K562 (cell line): ENCODE results near the gene P2RX5. TPM values are rescaled to one million over a fixed set of nuclear protein-coding genes. Genes with fewer than 3 reads are reported as not detected.

Experiments used
- ARID3A ChIP-seq: IDR thresholded peaks from 2 replicates; pipeline ENCODE4 v1.6.1; 2012; ENCODE audit warnings: low read depth, low read length, improper control_type of control experiment, borderline replicate concordance
- CREB3L1 ChIP-seq: fragments of 450-650 bp; IDR thresholded peaks from 2 replicates; pipeline ENCODE4 v1.6.1; 2014; ENCODE audit warnings: low read depth, mild to moderate bottlenecking, moderate library complexity, borderline replicate concordance
- ELF1 ChIP-seq: fragments of 200-800 bp; sonication (Bioruptor generic); IDR thresholded peaks from 2 replicates; pipeline ENCODE4 v1.6.1; 2016; ENCODE audit warnings: missing genetic modification characterization, missing compliant biosample characterization
- ETV6 ChIP-seq, 3 experiments: fragments of 150-350 bp in 1 of 3; sonication (generic) in 1 of 3; formaldehyde crosslinking in 1 of 3; IDR thresholded peaks; 2 replicates each; pipeline versions ENCODE4 v1.6.1 to v1.8.0; 2014 to 2022; ENCODE audit warnings: borderline replicate concordance in 2 of 3, low read depth in 2 of 3, antibody characterized with exemption in 1 of 3, low read length in 1 of 3, mild to moderate bottlenecking in 1 of 3, missing genetic modification reagents in 1 of 3
- FOSL1 ChIP-seq: fragments of 200-800 bp; sonication (Bioruptor generic); conservative IDR thresholded peaks from 2 replicates; pipeline ENCODE4 v1.6.1; 2016; ENCODE audit warnings: missing genetic modification characterization, missing compliant biosample characterization
- FOXP4 ChIP-seq: sonication (generic); formaldehyde crosslinking; IDR thresholded peaks from 2 replicates; pipeline ENCODE4 v1.8.0; 2022; ENCODE audit warnings: mild to moderate bottlenecking, missing genetic modification reagents, borderline replicate concordance
- KAT7 ChIP-seq: sonication (generic); formaldehyde crosslinking; IDR thresholded peaks from 2 replicates; pipeline ENCODE4 v1.8.0; 2022; ENCODE audit warnings: missing genetic modification reagents, mild to moderate bottlenecking, borderline replicate concordance
- KDM2B ChIP-seq: fragments of 250-450 bp; sonication (Bioruptor Pico); IDR thresholded peaks from 2 replicates; pipeline ENCODE4 v1.8.0; 2021; ENCODE audit warnings: mild to moderate bottlenecking, moderate library complexity
- LARP7 ChIP-seq: fragments of 450-650 bp; IDR thresholded peaks from 2 replicates; pipeline ENCODE4 v1.6.1; 2016
- MBD2 ChIP-seq: sonication (generic); IDR thresholded peaks from 2 replicates; pipeline ENCODE4 v1.6.1; 2016; ENCODE audit warnings: low read depth, borderline replicate concordance
- MCM3 ChIP-seq: fragments of 450-650 bp; IDR thresholded peaks from 2 replicates; pipeline ENCODE4 v1.6.1; 2016
- NELFE ChIP-seq: IDR thresholded peaks from 2 replicates; pipeline ENCODE4 v1.6.1; 2011; ENCODE audit warnings: mild to moderate bottlenecking; ENCODE audit not compliant: insufficient read depth, insufficient read length
- NR3C1 ChIP-seq: sonication (generic); formaldehyde crosslinking; IDR thresholded peaks from 2 replicates; pipeline ENCODE4 v1.8.1; 2022; ENCODE audit warnings: missing genetic modification reagents
- SIN3B ChIP-seq: fragments of 450-650 bp; IDR thresholded peaks from 2 replicates; pipeline ENCODE4 v1.6.1; 2017; ENCODE audit warnings: low read depth, mild to moderate bottlenecking, moderate library complexity
- SOX6 ChIP-seq: fragments of 450-650 bp; IDR thresholded peaks from 2 replicates; pipeline ENCODE4 v1.6.1; 2014; ENCODE audit warnings: mild to moderate bottlenecking
- THRB ChIP-seq: fragments of 450-650 bp; formaldehyde crosslinking; conservative IDR thresholded peaks from 2 replicates; pipeline ENCODE4 v1.4.0; 2022; ENCODE audit warnings: mild to moderate bottlenecking, missing genetic modification characterization
- ZBTB1 ChIP-seq: sonication (generic); formaldehyde crosslinking; IDR thresholded peaks from 2 replicates; pipeline ENCODE4 v1.8.1; 2023; ENCODE audit warnings: missing genetic modification reagents, low read depth, mild to moderate bottlenecking, borderline replicate concordance
- ZBTB8A ChIP-seq: fragments of 450-650 bp; IDR thresholded peaks from 2 replicates; pipeline ENCODE4 v1.6.1; 2018; ENCODE audit warnings: mild to moderate bottlenecking, moderate library complexity; ENCODE audit not compliant: partially characterized antibody
- ZNF12 ChIP-seq: sonication (generic); formaldehyde crosslinking; IDR thresholded peaks from 2 replicates; pipeline ENCODE4 v1.4.0; 2020; ENCODE audit warnings: mild to moderate bottlenecking, missing genetic modification reagents
- ZNF282 ChIP-seq: sonication (generic); formaldehyde crosslinking; IDR thresholded peaks from 2 replicates; pipeline ENCODE4 v1.8.1; 2023; ENCODE audit warnings: missing genetic modification reagents
- ZNF507 ChIP-seq: conservative IDR thresholded peaks from 2 replicates; pipeline ENCODE4 v1.6.1; 2017; ENCODE audit warnings: missing genetic modification characterization, missing compliant biosample characterization
- polyA plus RNA-seq, 8 experiments: library from polyadenylated mRNA; depleted of rRNA in 4 of 8; stranded (reverse) in 5 of 8; unstranded in 3 of 8; fragments of >200 nt; fragmentation: Nextera tagmentation in 2 of 8; fragmentation: Illumina TruSeq in 1 of 8; extraction: Ambion mirVana in 2 of 8; extraction: Trizol in 1 of 8; gene quantifications; 2 replicates each; pipeline versions ENCODE4 v1.2.1 to v1.2.3, GENCODE V29; 2011 to 2014; ENCODE audit warnings: inconsistent platforms in 1 of 8, missing spikeins in 1 of 8
- total RNA-seq, 7 experiments: library from RNA; depleted of rRNA in 6 of 7; stranded (reverse); fragments of >200 nt in 6 of 7; fragmentation: Illumina TruSeq in 2 of 7; extraction: Trizol in 2 of 7; gene quantifications; 2 replicates each; pipeline versions ENCODE4 v1.2.1 to v1.2.3, GENCODE V29; 2011 to 2021; ENCODE audit warnings: low replicate concordance in 1 of 7

Gene P2RX5
- total and polyA plus RNA-seq, 9 of the 15 experiments (the other 6 are each of a cell fraction or from before 2014, with no cell fraction given): 0.31 to 4.0 (median 1.3) TPM

- TF ChIP-seq ETV6 (IDR thresholded peaks at IDR 0.05; ENCODE audit: borderline replicate concordance in 1 of 2, low read depth in 2 of 2, low read length in 1 of 2): no peak
- no peak for TF ChIP-seq ETV6 (CRISPR knock-in tag; IDR thresholded peaks at IDR 0.05; ENCODE audit: borderline replicate concordance)
- no peak for TF ChIP-seq MCM3
- TF ChIP-seq ARID3A: no peak
- TF ChIP-seq SOX6: peak; percentile 46; the same call in 1 of the 2 replicates
- peak; percentile 27; the same call in 1 of the 2 replicates for TF ChIP-seq KAT7 (CRISPR knock-in tag)
- no peak for TF ChIP-seq FOSL1 (tag)
- TF ChIP-seq SIN3B: no peak; the same call in 1 of the 2 replicates
- no peak for TF ChIP-seq ZNF12 (CRISPR knock-in tag)
- TF ChIP-seq ZNF507: no peak
- peak; percentile 79; the same call in 1 of the 2 replicates for TF ChIP-seq CREB3L1
- TF ChIP-seq KDM2B: no peak
- TF ChIP-seq THRB (CRISPR knock-in tag): no peak
- TF ChIP-seq ZNF282: 0 out of 2 replicates have a peak, but pooled peaks have one; percentile 37
- peak; percentile 55 for TF ChIP-seq ELF1 (tag)
- TF ChIP-seq FOXP4 (CRISPR knock-in tag): 0 out of 2 replicates have a peak, but pooled peaks have one; percentile 34
- TF ChIP-seq NR3C1 (CRISPR knock-in tag): no peak
- TF ChIP-seq MBD2: 0 out of 2 replicates have a peak, but pooled peaks have one; percentile 46
- TF ChIP-seq NELFE: no peak
- TF ChIP-seq LARP7: no peak
- TF ChIP-seq ZBTB8A: no peak
- peak; percentile 53; the same call in 1 of the 2 replicates for TF ChIP-seq ZBTB1 (CRISPR knock-in tag)
Measured at GRCh38 chr17:3723556-3724377, 27.8 kb upstream of the P2RX5 start, which contains the start of gene HASPIN (continued).
